GM19397 (cell line): ENCODE results near the gene MSGN1.
"Not testable (repeated sequence)": the region's sequence is repeated elsewhere in the genome, so short reads cannot be mapped to it uniquely, and the experiment has no call there.

Experiments
- ATAC-seq: cut with Tn5 transposase; IDR thresholded peaks from one replicate; pipeline ENCODE4 v1.9.1; 2021; ENCODE audit warnings: mild to moderate bottlenecking, moderate library complexity; ENCODE audit not compliant: unreplicated experiment

MSGN1 gene

DNA sequence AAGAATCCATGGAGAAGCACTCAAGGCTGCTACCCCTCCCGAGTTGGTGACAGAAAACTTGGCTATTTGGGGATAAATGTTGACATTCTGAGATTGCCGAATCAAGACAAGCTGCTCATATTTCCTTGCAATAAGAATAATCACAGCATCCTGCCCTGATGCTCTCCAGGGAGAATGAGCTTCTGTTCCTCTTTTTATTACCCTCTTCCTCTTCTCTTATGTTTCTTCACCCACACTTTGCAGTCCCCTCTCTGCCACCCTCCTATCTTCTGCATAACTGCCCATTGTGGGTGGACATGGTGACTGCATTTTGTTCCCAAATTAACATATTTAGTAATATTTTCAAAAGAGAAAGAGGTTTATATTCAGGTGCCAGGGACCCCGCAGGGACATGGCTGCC, 11.9 kb upstream of the MSGN1 start:
- peak; percentile 52 for ATAC-seq

DNA sequence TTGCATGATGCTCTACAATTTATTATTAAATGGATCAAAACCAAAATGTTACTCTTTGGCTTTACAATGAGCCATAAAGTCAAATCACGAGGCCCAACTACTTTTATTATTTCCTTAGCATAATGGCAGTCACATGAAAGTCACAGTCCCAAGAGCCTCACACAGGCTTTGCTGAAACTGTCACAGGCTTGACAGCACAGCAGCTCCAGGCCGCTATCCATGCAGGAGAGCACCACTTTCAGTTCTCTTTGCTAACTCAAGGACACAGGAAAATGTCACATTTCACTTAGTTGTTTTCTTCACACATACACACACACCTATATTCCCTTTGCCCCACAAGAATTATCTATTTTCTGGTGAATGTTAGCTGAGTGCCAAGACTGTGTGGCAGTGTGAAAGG, 11.1 kb upstream of the MSGN1 start:
- ATAC-seq: no peak

DNA sequence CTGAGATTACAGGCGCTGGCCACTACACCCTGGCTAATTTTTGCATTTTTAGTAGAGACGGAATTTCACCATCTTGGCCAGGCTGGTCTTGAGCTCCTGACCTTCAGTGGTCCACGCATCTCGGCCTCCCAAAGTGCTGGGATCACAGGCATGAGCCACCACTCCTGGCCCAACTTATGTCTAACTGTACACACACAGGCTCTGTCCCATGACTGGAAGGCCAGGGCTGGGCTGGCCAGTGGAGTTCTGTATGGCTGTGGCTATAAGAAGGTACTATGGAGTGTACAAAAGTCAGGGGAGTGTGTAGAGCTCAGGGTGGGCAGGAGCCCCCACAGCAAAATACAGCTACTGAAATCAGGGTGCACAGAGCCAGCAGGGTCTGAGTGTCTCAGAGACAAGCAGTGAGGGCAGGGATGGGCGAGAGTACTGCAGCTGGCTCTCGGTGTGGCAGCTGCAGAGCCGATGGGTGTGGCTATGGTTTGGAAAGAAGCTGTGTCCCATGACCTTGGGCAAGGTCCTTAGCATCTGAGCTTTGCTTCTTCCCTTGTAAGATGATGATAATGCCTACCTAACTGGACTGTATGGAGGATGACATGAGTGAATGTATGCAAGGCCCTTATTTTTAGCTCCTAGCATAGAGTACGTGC, 10.4 kb upstream of the MSGN1 start:
- ATAC-seq: peak; percentile 49

DNA sequence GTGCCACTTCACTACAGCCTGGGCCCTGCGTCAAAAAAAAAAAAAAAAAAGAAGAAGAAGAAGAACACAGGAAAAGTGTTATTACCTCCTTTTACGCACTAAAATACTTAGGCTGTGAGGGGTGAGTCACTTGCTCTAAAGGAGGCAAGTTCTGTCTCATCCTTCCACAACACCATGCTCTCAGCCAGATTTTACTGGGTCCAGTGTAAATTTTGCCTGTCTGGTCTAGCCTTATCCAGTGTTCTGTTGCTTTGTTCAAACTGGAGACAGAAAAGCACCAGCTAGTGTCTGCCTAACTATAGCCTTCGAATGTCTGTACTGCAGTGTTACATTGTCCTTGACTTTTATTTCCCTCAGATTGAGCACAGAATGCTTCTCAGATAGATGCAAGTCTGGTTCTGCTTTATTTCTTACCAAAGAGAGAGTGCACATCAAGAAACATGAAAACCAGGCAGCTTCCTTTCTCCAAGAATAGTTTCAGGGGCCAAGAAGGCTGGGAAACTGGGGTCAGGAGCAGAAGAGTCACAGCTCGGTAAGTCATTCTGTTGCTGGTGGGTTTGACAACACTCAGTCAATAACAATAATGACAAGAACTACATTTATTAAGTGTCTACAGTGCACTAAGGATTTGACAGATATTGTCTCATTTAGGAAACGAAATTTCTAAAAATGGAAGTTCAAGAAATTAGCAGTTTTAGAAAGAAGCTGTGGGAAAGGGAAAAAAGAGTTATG, 3.1 kb upstream of the MSGN1 start:
- peak; percentile 43 for ATAC-seq

DNA sequence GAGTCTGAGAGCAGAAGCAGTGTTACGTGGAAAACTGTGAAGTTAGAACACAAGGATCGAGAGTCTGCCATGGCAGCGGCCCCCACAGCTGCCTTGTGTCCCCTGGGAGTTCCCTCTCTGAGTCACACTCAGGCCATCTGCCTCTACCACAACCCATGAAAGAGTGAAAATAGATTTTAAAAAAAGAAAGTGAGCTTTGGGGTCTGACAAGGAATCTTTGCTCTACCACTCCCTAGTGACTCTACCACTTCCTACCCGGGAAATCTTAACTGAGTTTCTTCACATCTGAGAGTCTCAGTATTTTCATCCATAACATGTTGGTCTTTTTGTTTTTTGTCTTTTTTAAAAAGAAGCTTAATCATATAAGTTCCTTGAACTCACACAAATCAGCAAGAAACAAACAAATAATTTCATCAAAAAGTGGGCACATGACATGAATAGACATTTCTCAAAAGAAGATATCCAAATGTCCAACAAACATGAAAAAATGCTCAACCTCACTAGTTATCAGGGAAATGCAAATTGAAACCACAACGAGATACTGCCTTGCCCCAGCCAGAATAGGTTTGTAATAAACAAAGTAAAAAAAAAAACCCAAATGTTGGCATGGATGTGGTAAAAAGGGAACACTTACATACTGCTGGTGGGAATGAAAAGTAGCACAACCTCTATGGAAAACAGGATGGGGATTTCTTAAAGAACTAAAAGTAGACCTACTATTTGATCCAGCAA, 2.4 kb upstream of the MSGN1 start:
- peak; percentile 91 for ATAC-seq

DNA sequence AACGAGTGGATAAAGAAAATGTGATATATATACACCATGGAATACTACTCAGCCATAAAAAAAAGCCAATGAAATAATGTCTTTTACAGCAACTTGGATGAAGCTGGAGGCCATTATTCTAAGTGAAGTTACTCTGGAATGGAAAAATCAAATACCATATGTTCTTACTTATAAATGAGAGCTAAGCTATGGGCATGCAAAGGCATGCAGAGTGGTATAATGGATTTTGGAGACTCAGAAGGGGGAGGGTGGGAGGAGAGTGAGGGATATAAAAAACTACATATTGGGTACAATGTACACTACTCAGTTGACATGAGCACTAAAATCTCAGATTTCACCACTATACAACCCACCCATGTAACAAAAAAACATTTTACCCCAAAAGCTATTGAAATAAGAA, 1.7 kb upstream of the MSGN1 start:
- no peak for ATAC-seq

DNA sequence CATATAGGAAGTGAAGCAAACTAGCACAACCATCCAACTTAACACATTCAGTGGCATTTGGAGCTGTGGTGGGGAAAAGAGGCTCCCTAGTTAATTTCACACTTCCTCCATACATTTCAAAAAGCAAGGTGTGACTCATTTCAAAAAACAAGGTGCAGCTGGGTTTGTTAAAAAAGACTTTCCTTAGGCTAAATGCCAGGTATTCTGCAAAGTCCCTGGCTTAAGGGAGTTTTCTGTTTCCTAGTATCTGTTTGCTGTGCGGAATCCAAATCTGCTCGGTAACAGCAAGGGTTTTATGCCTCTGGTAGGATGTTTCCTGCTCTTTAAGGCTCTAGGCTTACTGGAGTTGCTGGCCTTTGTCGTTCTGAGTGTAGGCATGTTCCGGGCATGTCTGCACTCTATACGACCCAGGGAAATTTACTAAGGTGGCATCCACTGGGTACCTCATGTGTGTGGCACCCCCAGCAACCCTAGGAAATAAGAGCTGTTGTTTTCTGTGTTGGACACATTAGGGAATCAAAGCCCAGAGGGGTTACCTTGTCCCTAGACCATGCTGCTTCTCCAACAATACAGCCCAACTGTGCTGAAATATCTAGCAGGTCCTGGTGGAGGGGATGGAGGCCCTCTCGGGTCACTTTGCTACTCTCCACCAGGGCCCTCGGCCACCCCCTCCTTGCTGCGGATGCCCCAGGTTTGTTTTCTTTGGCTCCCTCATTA, 634 bp upstream of the MSGN1 start:
- ATAC-seq: no peak

DNA sequence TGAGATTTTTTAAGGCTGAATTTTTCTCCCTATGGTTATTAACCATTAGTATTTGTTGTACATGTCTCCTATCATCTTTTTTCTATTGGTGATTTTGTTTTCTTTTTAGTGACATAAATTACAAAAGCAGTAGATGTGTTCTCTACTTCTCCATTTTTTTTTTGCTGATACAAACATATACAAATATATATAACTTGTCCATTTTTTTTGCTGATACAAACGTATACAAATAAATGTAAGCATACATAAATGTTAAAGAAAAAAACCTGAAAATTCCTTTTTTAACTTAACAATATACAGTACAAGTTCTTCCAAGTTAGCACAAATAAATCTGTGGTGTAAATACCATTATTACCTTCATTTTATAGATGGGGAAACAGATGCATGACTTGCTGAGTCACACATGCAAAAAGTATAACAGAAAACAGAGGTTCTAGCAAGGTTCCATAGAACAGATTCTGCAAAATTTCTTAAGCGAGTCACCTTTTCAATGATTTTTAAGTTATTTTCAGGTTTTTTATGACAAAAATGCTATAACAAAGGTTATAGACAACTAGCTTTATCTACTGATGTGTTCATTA, 2.1 kb downstream of the MSGN1 start:
- ATAC-seq: no peak

DNA sequence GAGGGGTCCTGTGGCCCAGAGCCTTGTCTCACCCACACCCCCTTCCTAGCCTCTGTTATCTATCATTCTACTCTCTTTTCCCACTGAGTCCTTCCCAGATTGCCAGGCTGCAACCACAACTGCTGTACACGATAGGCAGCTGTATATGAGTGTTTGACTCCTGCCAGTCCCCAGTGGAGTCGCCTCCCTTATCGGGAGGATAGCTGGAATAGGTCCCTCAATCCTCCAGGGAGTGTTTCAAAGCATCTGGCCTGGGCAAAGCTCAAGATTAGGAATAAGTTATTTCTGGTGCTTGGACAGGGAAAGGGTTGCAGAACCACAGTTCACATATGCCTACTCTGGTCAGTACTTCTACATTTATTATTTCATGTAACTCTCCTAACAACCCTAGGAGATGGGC, 4.8 kb downstream of the MSGN1 start:
- ATAC-seq: no peak

DNA sequence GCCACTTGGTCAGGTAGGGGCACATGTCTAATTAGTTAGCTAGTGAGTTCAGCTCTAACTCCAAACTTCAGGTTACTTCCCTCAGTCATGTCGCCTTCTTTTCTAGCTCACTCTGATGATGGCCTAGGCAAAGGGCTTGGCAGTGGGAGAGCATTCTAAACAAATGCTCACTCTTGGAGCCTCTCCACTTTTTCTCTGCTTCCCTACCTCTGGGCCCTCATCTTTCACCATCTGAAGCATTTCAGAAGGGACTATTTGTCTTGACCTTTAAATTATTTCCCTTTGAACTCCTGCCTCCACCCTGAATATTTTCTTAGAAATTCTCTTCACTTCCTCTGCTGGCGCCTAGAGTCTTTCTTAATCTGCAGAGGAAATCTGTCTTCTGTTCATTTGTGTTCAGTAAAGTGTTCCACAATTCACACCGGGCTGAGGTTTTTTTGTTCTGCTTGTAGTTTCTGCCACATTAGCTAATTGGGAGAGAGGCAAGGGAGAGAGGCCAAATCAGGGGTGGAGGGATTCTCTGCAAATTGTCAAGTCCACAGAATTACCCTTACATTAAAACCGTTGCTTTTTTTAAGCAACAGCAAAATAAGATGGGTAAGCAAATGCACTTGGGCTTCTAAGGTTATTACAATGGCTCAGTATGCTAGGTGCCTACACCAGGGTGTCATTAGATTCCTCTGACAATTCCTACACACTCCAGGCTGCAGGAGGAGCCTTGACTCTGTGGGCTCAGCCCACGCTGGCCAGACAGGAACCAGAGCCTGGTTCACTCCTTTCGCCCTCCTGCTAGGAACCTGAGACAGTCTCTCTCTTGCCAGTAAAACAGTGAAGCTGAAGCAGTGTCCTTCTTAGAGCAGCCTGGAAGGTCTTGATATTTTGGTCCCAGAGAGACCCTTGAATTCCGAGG, 5.5 kb downstream of the MSGN1 start:
- ATAC-seq: peak; percentile 35

DNA sequence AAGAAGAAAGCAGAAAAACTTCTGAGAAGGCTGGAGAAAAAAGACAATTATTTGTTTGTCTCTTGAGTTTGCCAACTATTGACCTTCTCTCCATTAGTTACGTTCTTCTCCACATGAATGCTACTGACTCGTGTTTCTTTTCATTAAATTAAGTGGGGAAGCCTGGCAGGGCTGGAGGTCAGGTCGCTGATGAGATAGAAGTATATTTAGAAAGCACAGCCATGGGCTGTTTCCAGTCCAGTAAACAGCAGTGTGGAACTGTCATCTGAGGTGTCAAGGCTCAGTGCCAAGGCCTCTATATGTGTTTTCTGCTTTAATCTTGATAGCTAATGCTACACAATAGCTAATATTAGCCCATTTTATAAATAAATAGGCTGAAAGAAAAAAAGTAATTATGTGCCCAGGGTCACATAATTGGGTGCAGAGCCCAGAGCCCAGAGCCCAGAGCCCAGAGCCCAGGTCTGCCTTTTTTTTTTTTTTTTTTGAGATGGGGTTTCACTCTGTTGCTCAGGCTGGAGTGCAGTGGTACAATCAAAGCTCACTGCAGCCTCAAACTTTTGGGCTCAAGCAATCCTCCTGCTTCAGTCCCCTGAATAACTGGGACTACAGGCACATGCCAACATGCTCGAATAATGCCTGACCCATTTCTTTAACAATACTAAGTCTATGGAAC, 6.3 kb downstream of the MSGN1 start:
- peak; percentile 56 for ATAC-seq

DNA sequence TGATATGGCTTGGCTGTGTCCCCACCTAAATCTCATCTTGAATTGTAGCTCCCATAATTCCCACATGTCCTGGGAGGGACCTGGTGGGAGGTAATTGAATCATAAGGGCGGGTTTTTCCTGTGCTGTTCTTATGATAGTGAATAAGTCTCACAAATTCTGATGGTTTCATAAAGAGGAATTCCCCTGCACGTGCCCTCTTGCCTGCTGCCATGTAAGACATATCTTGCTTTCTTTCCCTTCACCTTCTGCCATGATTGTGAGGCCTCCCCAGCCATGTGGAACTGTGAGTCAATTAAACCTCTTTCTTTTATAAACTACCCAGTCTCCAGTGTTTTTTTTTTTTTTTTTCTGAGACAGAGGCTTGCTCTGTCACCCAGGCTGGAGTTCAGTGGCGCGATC, 7.4 kb downstream of the MSGN1 start:
- ATAC-seq: not testable (repeated sequence)

DNA sequence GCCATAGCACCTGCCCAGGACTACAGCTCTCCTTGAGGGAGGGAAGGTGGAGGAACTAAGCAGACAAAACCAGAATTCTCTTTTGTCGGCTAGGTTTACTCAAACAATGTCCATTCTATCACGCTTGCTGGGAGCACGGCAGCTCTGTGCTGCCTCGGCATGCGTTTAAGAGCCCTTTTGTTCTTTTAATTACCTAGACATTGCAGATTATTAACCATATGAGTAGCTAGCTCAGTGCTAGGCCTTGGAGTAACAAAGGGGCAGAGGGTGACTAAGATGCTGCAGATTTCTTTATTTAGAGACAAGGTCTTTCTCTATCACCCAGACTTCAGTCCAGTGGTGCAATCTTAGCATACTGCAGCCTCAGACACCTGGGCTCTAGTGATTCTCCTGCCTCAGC, 11.1 kb downstream of the MSGN1 start:
- no peak for ATAC-seq

DNA sequence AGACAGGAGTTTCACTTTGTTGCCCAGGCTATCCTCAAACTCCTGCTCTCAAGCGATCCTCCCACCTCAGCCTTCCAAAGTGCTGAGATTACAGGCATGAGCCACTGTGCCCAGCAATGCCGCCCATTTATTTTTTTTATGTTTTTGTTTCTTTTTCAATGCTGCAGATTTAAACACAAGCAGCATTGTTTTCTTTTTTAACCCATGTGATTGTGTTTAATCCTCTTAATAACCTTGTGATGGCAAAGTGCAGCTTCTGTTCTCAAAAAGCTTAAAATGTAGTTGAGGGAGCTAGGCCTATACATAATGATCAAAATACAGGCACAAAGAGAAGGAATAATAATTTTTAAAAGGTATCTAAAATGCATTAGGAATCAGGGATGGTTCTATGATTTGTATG, 11.5 kb downstream of the MSGN1 start:
- no peak for ATAC-seq

DNA sequence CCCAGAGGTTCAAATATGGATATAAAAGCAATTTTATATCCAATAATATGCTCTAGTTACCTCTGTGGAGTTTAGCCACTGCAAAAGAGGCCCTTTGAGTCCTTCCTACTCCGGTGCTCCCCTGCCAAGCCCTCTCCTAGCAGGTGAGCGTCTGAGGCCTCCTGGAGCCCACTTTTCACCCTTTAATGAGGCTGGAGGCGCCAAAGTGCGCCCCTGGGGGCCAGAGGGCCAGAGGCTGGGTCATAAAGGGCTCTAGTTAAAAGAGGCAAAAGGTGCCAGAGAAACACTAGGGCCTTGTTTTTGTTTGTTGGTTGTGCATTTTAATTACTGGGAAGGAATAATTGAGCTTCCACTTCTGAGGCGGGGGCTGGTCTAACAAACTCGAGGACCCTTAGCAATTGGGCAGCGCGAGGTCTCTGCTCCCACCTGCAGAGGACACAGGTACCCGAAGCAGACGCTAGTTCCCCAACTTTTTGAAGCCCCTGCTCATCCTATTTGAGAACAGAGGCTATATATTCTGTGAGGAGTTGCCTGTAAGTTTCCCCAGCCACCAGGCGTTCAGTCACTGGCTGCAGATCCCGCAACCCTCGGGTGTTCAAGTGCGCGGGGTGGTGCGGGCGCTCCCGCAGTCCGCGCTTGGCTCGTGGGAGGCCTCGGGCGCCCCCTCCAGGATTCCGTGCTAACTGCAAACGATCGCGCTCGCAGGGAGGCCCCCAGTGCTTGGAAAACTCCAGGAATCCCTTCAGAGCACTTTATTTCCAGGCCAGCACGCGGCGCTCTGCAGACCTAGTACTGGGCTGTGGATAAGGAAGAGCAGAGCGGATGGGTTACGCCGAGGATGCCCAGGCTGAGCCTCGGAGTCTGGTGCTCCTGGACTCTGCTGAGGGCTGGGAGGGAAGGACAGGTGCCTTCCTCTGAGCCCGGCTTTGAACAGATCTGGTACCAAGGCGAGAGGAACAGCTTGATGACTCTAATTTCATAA, 14.1 kb downstream of the MSGN1 start:
- peak; percentile 90 for ATAC-seq

DNA sequence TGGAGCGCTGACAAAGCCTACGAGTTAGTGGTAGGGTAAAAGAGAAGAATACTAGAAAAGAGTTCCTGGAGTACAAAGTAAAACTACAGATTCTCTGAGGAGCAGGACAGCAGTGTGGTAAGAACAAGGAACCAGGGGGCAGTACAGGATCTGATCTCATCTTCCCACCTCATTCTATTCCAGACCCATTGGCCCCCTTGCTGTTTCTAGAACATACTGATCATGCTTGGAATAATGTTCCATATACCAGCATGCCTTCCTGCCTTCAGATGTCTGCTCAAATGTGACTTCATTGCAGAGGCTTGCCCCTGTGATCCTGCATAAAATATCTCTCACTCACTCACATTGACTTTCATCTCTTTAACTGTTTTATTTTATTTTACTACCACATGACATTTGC, 19.3 kb downstream of the MSGN1 start:
- no peak for ATAC-seq

DNA sequence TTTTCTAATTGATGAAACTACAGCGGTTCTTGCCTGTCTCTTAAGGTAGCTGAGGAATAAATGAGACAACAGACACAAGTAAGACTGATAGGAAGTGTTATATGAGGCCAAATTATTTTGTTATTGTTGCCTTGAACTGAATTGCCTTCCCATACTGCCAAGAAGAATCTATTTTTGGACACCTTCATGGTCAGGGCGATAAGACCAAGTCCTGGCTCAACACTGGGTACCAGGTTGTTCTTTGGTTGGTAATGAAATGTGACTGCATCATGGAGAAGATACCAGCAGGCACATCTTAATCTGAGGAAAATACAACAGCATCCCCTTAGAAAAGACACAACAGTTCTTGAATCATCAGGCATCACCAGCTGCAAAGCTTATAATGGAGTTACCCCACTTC, 23.7 kb downstream of the MSGN1 start:
- ATAC-seq: no peak

DNA sequence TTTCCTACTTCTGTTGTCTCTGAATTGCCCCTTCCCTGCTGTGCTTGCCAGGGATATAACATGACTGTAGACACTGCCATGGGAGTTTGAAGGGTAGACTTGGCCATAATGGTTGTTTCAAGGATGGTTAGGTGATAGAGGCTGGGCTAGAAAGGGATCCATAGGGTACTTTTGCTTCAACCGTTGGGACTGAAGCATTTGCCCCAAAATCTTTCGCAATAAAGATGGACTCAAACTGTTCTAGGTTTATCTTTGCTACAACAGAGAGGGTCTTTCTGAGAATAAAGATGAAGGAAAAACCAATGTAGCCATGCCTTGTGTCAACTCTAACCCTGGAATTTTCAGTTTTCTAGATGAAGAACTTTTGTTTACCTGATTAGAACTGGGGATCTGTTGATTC, 27.2 kb downstream of the MSGN1 start:
- ATAC-seq: no peak
